CD4-positive, alpha-beta T cell treated with Interleukin-17A for 4 hours (primary cell): Measurements from ENCODE around the gene FAM174C.
"Not testable (repeated sequence)": the region's sequence is repeated elsewhere in the genome, so short reads cannot be mapped to it uniquely, and the experiment has no call there.

Experiments
- DNase-seq: peaks from one replicate; pipeline ENCODE4 v3.0.0-alpha.2; 2020; ENCODE audit warnings: mixed read lengths

Gene FAM174C

GRCh38 chr19:1237754-1238368 is 37.5 kb upstream of the FAM174C start, which contains the start of gene CBARP:
Gene CBARP (minus strand): TSS chr19:1238005. CDS start chr19:1236100, 1,905 bp downstream.
- peak; percentile 45 for DNase-seq

GRCh38 chr19:1238369-1239303 is 36.7 kb upstream of the FAM174C start:
- DNase-seq: no peak

GRCh38 chr19:1239420-1239795 is 35.9 kb upstream of the FAM174C start:
- no peak for DNase-seq

- peak; percentile 91 for DNase-seq
Observed at GRCh38 chr19:1239796-1240737, 35.3 kb upstream of the FAM174C start.

- DNase-seq: no peak
Observed at GRCh38 chr19:1240925-1241324, 34.4 kb upstream of the FAM174C start.

- DNase-seq: peak; percentile 94
Observed at GRCh38 chr19:1241417-1242095, 33.8 kb upstream of the FAM174C start, which contains the start of gene ATP5F1D. Gene ATP5F1D (plus strand): TSS chr19:1241751. CDS start chr19:1241851, 100 bp downstream.

GRCh38 chr19:1243768-1244692 is 31.3 kb upstream of the FAM174C start:
- DNase-seq: peak; percentile 88

GRCh38 chr19:1244693-1245451 is 30.5 kb upstream of the FAM174C start:
- no peak for DNase-seq

- no peak for DNase-seq
Observed at GRCh38 chr19:1245494-1246264, 29.7 kb upstream of the FAM174C start.

- DNase-seq: not testable (repeated sequence)
Observed at GRCh38 chr19:1246265-1247087, 28.9 kb upstream of the FAM174C start.

GRCh38 chr19:1247748-1248138 is 27.6 kb upstream of the FAM174C start:
- no peak for DNase-seq

- peak; percentile 87 for DNase-seq
Observed at GRCh38 chr19:1248139-1248785, 27.1 kb upstream of the FAM174C start, which contains the start of gene MIDN. Gene MIDN (plus strand): TSS chr19:1248583. CDS start chr19:1250297, 1,714 bp downstream.

GRCh38 chr19:1248786-1249297 is 26.5 kb upstream of the FAM174C start:
- DNase-seq: peak; percentile 90

- peak; percentile 98 for DNase-seq
Observed at GRCh38 chr19:1249298-1249989, 25.9 kb upstream of the FAM174C start.

- no peak for DNase-seq
Observed at GRCh38 chr19:1249990-1250436, 25.3 kb upstream of the FAM174C start.

GRCh38 chr19:1250437-1251260 is 24.7 kb upstream of the FAM174C start:
- DNase-seq: peak; percentile 77
